HG03280 (cell line): ENCODE measurements around the gene TYROBP.
"Not testable (repeated sequence)": the region's sequence is repeated elsewhere in the genome, so short reads cannot be mapped to it uniquely, and the experiment has no call there.

Experiments
- ATAC-seq: cut with Tn5 transposase; IDR thresholded peaks from one replicate; pipeline ENCODE4 v1.9.1; 2021; ENCODE audit warnings: mild to moderate bottlenecking, moderate library complexity; ENCODE audit not compliant: unreplicated experiment

The TYROBP gene

GRCh38 chr19:35908010-35908441 lies at the start of gene TYROBP:
TYROBP (minus strand) TSS chr19:35908295; CDS start chr19:35908228, 67 bp downstream.
- ATAC-seq: no peak

GRCh38 chr19:35957411-35957810 lies 49.3 kb upstream of the TYROBP start:
- not testable (repeated sequence) for ATAC-seq

GRCh38 chr19:35955881-35956634 lies 48.0 kb upstream of the TYROBP start:
- ATAC-seq: no peak

- no peak for ATAC-seq
Measured at GRCh38 chr19:35949131-35949530, 41.0 kb upstream of the TYROBP start.

- no peak for ATAC-seq
Measured at GRCh38 chr19:35946203-35946602, 38.1 kb upstream of the TYROBP start.

GRCh38 chr19:35945121-35945790 lies 37.2 kb upstream of the TYROBP start:
- ATAC-seq: no peak

- ATAC-seq: no peak
Measured at GRCh38 chr19:35944556-35944955, 36.5 kb upstream of the TYROBP start.

GRCh38 chr19:35943321-35944301 lies 35.5 kb upstream of the TYROBP start:
- no peak for ATAC-seq

GRCh38 chr19:35942235-35942634 lies 34.1 kb upstream of the TYROBP start:
- ATAC-seq: no peak

GRCh38 chr19:35940839-35941238 lies 32.7 kb upstream of the TYROBP start:
- ATAC-seq: no peak

GRCh38 chr19:35940078-35940775 lies 32.1 kb upstream of the TYROBP start:
- no peak for ATAC-seq

- ATAC-seq: no peak
Measured at GRCh38 chr19:35939307-35940077, 31.4 kb upstream of the TYROBP start.

GRCh38 chr19:35938282-35939224 lies 30.5 kb upstream of the TYROBP start:
- no peak for ATAC-seq

GRCh38 chr19:35937345-35938281 lies 29.5 kb upstream of the TYROBP start:
- ATAC-seq: no peak

GRCh38 chr19:35936738-35937268 lies 28.7 kb upstream of the TYROBP start:
- no peak for ATAC-seq

- ATAC-seq: no peak
Measured at GRCh38 chr19:35935911-35936737, 28.0 kb upstream of the TYROBP start, which contains the start of gene LRFN3. LRFN3 (plus strand) TSS chr19:35936374; CDS start chr19:35939426, 3,052 bp downstream.
